ENCODE data around the gene PHACTR2.

DNA sequence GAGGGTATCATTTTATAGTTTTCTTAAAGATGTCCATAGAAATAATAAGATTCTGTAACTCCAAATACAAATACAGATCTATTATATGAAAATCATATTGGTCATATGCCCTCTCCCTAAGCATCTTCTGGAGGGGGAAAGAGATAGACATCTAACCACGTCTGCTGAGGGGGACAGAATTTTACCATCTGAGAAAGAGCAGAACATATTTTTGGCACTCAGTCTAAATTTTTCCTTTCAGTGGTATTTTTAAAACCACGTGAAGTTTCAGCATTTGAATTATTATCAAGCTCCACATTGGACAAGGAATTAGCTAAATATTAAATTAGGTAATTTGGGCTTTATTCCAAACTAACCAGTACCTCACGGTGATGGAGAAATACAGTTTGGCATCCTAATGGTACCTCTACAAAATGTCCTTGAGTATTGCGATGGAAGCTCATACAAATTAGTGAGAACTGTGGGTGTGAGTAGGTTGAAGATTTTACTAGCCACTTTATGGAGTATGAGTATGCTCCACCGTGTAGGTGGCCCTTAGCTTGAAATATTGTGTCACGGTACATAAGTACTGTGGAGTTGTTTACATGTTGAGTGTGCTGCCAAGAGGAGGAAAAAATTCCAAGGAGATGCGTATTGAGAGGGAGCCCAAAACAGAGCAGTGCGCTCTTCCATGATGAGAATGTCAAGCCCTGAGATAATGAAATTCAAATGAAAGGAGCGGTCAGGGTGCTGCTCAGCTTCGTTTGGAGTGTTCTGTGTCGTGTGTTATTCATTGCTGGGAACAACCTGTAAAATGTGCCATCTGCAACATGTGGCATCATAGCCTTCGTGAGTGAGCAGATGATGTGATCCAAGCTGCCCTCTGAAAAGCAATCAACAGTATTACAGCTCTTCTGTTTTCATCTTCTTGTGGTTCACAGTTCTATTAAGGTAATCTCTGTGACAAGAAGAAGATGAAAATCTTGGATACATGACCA lies 48.4 kb upstream of the PHACTR2 start:
- TF ChIP-seq, protein P1, sequence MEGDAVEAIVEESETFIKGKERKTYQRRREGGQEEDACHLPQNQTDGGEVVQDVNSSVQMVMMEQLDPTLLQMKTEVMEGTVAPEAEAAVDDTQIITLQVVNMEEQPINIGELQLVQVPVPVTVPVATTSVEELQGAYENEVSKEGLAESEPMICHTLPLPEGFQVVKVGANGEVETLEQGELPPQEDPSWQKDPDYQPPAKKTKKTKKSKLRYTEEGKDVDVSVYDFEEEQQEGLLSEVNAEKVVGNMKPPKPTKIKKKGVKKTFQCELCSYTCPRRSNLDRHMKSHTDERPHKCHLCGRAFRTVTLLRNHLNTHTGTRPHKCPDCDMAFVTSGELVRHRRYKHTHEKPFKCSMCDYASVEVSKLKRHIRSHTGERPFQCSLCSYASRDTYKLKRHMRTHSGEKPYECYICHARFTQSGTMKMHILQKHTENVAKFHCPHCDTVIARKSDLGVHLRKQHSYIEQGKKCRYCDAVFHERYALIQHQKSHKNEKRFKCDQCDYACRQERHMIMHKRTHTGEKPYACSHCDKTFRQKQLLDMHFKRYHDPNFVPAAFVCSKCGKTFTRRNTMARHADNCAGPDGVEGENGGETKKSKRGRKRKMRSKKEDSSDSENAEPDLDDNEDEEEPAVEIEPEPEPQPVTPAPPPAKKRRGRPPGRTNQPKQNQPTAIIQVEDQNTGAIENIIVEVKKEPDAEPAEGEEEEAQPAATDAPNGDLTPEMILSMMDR (IDR thresholded peaks at IDR 0.05) = no peak
- no peak for TF ChIP-seq POLR2A (IDR thresholded peaks at IDR 0.05)
- TF ChIP-seq EP300 (IDR thresholded peaks at IDR 0.05) = no peak

Measured in ovary (tissue), 3 donors.